ENCODE results near the gene BCL2L2. TPM values are rescaled to one million over a fixed set of nuclear protein-coding genes. Genes with fewer than 3 reads are reported as not detected.
"Not testable (repeated sequence)": the region's sequence is repeated elsewhere in the genome, so short reads cannot be mapped to it uniquely, and the experiment has no call there.

Gene BCL2L2
- total and polyA plus RNA-seq, 9 of the 15 experiments (the other 6 are each of a cell fraction or from before 2014, with no cell fraction given), result 2.6 to 32.5 (median 14.7) TPM

DNA sequence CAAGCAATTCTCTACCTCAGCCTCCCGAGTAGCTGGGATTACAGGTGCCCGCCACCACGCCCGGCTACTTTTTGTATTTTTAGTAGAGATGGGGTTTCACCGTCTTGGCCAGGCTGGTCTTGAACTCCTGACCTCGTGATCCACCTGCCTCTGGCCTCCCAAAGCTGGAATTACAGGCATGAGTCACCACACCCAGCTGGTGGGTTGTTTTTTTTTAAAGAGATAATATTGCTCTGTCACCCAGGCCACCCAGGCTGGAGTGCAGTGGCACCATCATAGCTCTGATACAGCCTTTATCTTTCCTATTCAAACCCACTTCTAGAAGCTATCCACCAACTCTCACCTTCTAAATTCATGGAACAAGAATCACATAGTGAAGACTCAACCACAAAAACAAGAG is 28.7 kb upstream of the BCL2L2 start (continued):
- peak; percentile 88 for TF ChIP-seq ZNF384 (IDR thresholded peaks at IDR 0.05; ENCODE audit: low read depth, low read length)
- peak; percentile 88 for TF ChIP-seq JUND (IDR thresholded peaks at IDR 0.05; ENCODE audit: borderline replicate concordance, low read depth, low read length)
- peak; percentile 87; the same call in 2 of the 3 replicates for TF ChIP-seq JUND (tag; IDR thresholded peaks at IDR 0.05; ENCODE audit: borderline replicate concordance, low read depth, low read length)
- peak; percentile 60; the same call in 1 of the 2 replicates for TF ChIP-seq MAFF (IDR thresholded peaks at IDR 0.05; ENCODE audit: low read length)
- peak; percentile 25; the same call in 1 of the 2 replicates for TF ChIP-seq TAL1 (IDR thresholded peaks at IDR 0.05)
- 0 out of 2 replicates have a peak, but pooled peaks have one; percentile 18 for TF ChIP-seq MYBL2 (IDR thresholded peaks at IDR 0.05; ENCODE audit: low read depth)
- not testable (repeated sequence) for TF ChIP-seq MYBL2 (CRISPR knock-in tag; IDR thresholded peaks at IDR 0.05; ENCODE audit: borderline replicate concordance)
- TF ChIP-seq ARID1B (IDR thresholded peaks at IDR 0.05), result peak; percentile 70
- TF ChIP-seq NFIC (IDR thresholded peaks at IDR 0.05), result 0 out of 2 replicates have a peak, but pooled peaks have one; percentile 16
- TF ChIP-seq, protein P1, sequence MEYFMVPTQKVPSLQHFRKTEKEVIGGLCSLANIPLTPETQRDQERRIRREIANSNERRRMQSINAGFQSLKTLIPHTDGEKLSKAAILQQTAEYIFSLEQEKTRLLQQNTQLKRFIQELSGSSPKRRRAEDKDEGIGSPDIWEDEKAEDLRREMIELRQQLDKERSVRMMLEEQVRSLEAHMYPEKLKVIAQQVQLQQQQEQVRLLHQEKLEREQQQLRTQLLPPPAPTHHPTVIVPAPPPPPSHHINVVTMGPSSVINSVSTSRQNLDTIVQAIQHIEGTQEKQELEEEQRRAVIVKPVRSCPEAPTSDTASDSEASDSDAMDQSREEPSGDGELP (CRISPR knock-in tag; IDR thresholded peaks at IDR 0.05; ENCODE audit: borderline replicate concordance), result peak; percentile 97
- TF ChIP-seq FOSL1 (tag; conservative IDR thresholded peaks at IDR 0.05), result peak; percentile 90
- TF ChIP-seq BCOR (IDR thresholded peaks at IDR 0.05), result peak; percentile 57; the same call in 1 of the 2 replicates
- peak; percentile 70; the same call in 1 of the 2 replicates for TF ChIP-seq NFE2 (IDR thresholded peaks at IDR 0.05; ENCODE audit: low read depth)
- peak; percentile 17 to 71; a peak in 3 of 4 replicates for TF ChIP-seq TRIM24 (IDR thresholded peaks at IDR 0.05)
- peak; percentile 69 for TF ChIP-seq CBFA2T2 (conservative IDR thresholded peaks at IDR 0.05)
- TF ChIP-seq, protein P2, sequence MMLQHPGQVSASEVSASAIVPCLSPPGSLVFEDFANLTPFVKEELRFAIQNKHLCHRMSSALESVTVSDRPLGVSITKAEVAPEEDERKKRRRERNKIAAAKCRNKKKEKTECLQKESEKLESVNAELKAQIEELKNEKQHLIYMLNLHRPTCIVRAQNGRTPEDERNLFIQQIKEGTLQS (IDR thresholded peaks at IDR 0.05), result peak; percentile 89
- TF ChIP-seq, protein P2 (CRISPR knock-in tag; conservative IDR thresholded peaks at IDR 0.05), result peak; percentile 90; the same call in 1 of the 2 replicates

All from K562 (cell line).